Spinal cord (tissue), 10 donors: ENCODE data around the gene TMEM233. TPM values are rescaled to one million over a fixed set of nuclear protein-coding genes. Genes with fewer than 3 reads are reported as not detected.

Experiments used
- DNase-seq, 6 donors: peaks; one replicate each; pipeline versions ENCODE4 v3.0.0 to v3.0.0-alpha.2; 2013 to 2015; ENCODE audit warnings: low spot score in 6 of 6, low read depth in 4 of 6
- H3K27ac ChIP-seq: one replicate; pipeline ENCODE4 v1.5.1; 2013; ENCODE audit warnings: low read depth, low read length, control low read depth
- H3K27me3 ChIP-seq: one replicate; pipeline ENCODE4 v1.6.1; 2013; ENCODE audit warnings: low read length; ENCODE audit not compliant: control insufficient read depth, insufficient read depth
- H3K36me3 ChIP-seq: one replicate; pipeline ENCODE4 v1.6.1; 2013; ENCODE audit warnings: low read length; ENCODE audit not compliant: control insufficient read depth, insufficient read depth
- H3K4me1 ChIP-seq: one replicate; pipeline ENCODE4 v1.6.1; 2013; ENCODE audit warnings: low read length; ENCODE audit not compliant: control insufficient read depth, insufficient read depth
- H3K4me3 ChIP-seq: one replicate; pipeline ENCODE4 v1.5.1; 2013; ENCODE audit warnings: low read depth, low read length, control low read depth
- H3K9me3 ChIP-seq: one replicate; pipeline ENCODE4 v1.6.1; 2013; ENCODE audit warnings: low read length; ENCODE audit not compliant: control insufficient read depth, insufficient read depth
- WGBS: methylation state at CpG from one replicate; pipeline ENCODE4 v1.1.5; 2013; ENCODE audit warnings: missing lambda C conversion rate; ENCODE audit not compliant: insufficient coverage; 5-methylcytosine and 5-hydroxymethylcytosine counted together
- polyA plus RNA-seq, 2 donors: library from polyadenylated mRNA; unstranded; fragments of 120-200 nt; gene quantifications; one replicate each; pipeline ENCODE4 v1.2.1, GENCODE V29; 2013; ENCODE audit not compliant: insufficient read length in 2 of 2
- total RNA-seq, 2 donors: library from RNA; depleted of rRNA in 1 of 2; stranded (reverse); fragments of 120-200 nt in 1 of 2; fragments of >200 nt in 1 of 2; gene quantifications; one replicate each; pipeline versions ENCODE4 v1.2.3 to v1.2.4, GENCODE V29; 2013 to 2014
- donor health status: healthy.

The TMEM233 gene
- total and polyA plus RNA-seq, 4 donors = 0.66 to 23.7 (median 3.7) TPM

DNA sequence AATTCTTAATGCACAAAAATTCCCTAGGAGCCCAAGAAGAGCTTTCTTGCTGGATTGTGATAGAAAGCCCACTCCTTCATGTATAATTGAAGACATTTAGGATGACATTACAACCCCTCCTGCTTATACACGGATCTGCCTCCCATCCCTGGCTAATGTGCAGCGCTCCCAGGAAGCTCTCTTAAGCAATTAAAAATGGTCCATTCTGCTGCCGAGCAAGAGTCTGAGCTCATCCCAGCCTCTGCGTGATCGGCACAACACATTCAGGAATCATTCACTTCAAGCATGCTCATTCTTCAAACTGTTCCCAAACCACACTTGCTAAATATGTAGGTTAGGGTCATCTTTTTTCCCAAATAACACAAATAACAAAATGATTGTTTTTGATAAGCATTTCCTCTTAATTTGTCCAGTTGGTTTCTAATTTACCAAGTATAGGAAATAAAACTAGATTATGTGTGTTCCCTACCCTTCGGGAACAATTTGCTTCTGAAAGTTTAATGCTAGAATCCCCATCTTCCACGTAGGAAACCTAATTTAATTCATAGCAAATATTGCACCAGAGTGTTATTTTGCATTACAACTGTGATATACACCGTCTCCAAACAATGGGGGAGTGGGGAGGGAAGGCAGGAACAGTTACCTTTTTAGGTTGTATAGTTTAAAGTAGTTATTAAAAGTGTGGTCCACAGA lies 17.3 kb upstream of the TMEM233 start:
- H3K36me3 ChIP-seq = no peaks in the 10 kb centered on the region
- DNase-seq = peak in 2 of 6 donors; percentile 20 to 92
- WGBS = 40% methylated on average over 4 of the region's 8 CpGs
- H3K9me3 ChIP-seq = no peaks in the 10 kb centered on the region
- H3K27ac ChIP-seq = no peak overlapping the region
- H3K4me1 ChIP-seq = no peaks in the 10 kb centered on the region
- H3K27me3 ChIP-seq = no peaks in the 10 kb centered on the region
- H3K4me3 ChIP-seq = no peak overlapping the region

DNA sequence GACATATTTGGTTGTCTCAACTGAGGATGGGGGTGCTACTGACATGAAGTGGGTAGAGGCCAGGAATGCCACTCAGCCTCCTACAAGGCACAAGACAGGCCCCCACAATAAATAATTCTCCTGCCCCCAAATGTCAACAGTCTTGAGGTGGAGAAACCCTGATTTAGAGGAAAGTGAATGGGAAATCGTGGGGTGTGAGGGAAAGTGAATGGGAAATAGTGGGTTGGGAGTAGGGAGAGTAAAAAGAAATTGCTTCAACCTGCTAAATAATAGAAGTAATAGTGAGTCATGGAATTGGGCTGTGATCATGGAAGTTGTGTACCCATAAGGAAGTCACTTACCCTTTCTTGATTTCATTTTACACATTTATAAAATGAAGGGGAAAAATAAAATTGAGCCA lies 16.7 kb upstream of the TMEM233 start:
- no peaks in the 10 kb centered on the region for H3K36me3 ChIP-seq
- WGBS = no CpG with 5 or more reads among the region's 1 CpG

DNA sequence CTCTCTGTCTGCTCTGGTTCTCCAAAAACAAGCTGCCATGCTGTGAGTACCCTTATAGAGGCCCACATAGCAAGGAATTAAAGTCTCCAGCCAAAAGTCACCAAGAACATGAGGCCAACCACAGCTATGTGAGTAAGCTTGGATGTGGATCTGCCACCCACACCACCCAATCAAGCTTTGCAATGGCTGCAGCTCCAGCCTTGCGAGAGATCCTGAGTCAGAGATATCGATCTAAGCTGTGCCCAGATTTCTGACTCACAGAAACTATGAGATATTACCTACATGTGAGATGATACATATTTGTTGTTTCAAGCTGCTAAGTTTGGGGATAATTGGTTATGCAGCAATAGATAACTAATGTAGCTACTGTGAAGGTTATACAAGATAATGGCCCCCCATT lies 15.5 kb upstream of the TMEM233 start:
- Histone ChIP-seq H3K36me3 (no peaks in the 10 kb centered on the region), H3K4me3 (no peak overlapping the region), H3K27ac (no peak overlapping the region), H3K9me3 (no peaks in the 10 kb centered on the region), H3K4me1 (no peaks in the 10 kb centered on the region), H3K27me3 (no peaks in the 10 kb centered on the region)
- no peak for DNase-seq
- no CpG with 5 or more reads among the region's 2 CpGs for WGBS

More for the DNA sequence above, 16.7 kb upstream of the TMEM233 start:
- no peak for DNase-seq
- no peaks in the 10 kb centered on the region for H3K4me1 ChIP-seq
- H3K27ac ChIP-seq = no peak overlapping the region
- H3K4me3 ChIP-seq = no peak overlapping the region
- no peaks in the 10 kb centered on the region for H3K9me3 ChIP-seq
- H3K27me3 ChIP-seq = no peaks in the 10 kb centered on the region

DNA sequence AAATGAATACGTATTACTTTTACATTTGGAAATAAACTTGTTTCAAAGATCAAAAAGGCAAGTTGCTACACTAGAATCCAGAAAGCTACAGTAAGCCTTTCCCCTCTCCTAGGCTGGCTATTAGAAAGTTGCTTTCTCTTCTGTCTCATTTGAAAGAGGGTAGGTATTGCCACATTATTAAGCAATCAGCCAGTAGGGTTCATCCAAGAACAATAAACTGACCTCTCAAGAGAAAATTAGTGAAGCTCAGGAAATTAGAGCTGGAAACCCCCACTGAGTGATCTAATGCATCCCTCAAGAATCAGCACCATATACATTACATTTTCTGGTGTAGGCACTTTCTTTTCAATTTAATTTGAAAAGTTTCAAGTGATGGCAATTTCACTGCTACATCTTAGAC lies 4.5 kb upstream of the TMEM233 start:
- Histone ChIP-seq H3K27me3 (peaks cover 16% of the 10 kb centered on the region), H3K27ac (no peak overlapping the region), H3K4me3 (no peak overlapping the region), H3K9me3 (no peaks in the 10 kb centered on the region), H3K4me1 (peaks cover 12% of the 10 kb centered on the region), H3K36me3 (no peaks in the 10 kb centered on the region)
- no CpG with 5 or more reads among the region's 1 CpG for WGBS
- peak in 1 of 6 donors; percentile 73 for DNase-seq

DNA sequence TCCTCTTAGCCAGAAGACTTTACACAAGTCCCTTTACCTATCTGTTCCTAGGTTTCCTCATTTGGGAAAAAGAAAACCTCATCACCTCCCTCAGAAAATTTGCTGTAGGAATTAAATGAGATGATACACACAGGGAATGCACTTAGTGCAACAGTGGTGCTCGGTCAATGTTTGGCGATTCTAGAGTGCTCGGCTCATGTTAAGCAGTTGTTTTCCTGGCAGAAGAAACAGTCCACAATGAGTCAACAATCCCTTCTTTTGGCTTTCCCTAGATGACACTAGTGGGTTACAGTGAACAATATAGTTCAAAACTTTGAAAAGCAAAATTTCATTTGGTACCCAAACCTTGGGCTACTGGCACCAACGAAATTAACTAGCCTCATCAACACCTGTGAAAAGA lies 3.9 kb upstream of the TMEM233 start:
- H3K4me3 ChIP-seq = no peak overlapping the region
- WGBS = no CpG with 5 or more reads among the region's 4 CpGs
- H3K27me3 ChIP-seq = peaks cover 22% of the 10 kb centered on the region
- no peak for DNase-seq
- peaks cover 17% of the 10 kb centered on the region for H3K4me1 ChIP-seq
- H3K27ac ChIP-seq = no peak overlapping the region
- H3K9me3 ChIP-seq = no peaks in the 10 kb centered on the region
- no peaks in the 10 kb centered on the region for H3K36me3 ChIP-seq

DNA sequence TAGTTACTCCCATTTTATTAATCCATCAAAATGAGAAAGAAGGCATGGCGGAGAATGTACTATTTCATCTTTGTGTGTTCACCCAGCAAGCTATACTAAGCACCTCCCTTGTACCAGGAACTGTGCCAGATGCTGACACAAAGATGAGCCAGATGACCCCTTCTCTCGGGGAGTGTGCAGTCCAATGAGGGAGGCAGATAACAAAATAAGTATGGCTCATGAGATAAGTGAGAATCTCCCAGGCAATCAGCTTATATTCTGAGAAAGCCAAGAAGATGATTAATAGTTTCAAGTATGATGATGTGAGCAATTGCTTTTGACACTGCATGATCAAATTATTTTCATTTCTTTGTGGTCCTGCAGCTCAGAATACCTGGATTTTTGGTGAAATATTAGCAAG lies 1.3 kb upstream of the TMEM233 start:
- WGBS = no CpG with 5 or more reads among the region's 2 CpGs
- DNase-seq = no peak
- Histone ChIP-seq H3K4me3 (no peak overlapping the region), H3K36me3 (no peaks in the 10 kb centered on the region), H3K9me3 (no peaks in the 10 kb centered on the region), H3K4me1 (peaks cover 29% of the 10 kb centered on the region), H3K27ac (no peak overlapping the region), H3K27me3 (peaks cover 37% of the 10 kb centered on the region)

DNA sequence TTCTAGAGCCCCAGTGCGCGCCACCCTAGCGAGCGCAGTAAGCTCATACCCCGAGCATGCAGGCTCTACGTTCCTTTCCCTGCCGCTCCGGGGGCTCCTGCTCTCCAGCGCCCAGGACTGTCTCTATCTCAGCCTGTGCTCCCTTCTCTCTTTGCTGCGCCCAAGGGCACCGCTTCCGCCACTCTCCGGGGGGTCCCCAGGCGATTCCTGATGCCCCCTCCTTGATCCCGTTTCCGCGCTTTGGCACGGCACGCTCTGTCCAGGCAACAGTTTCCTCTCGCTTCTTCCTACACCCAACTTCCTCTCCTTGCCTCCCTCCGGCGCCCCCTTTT lies 791 bp downstream of the TMEM233 start:
- Histone ChIP-seq H3K4me3 (peak overlapping the region; percentile 21), H3K9me3 (no peaks in the 10 kb centered on the region), H3K27me3 (peaks cover 37% of the 10 kb centered on the region), H3K36me3 (no peaks in the 10 kb centered on the region), H3K27ac (no peak overlapping the region), H3K4me1 (peaks cover 29% of the 10 kb centered on the region)
- under 1% methylated on average over 22 of the region's 22 CpGs for WGBS
- DNase-seq = peak in 2 of 6 donors; percentile 7 to 47

DNA sequence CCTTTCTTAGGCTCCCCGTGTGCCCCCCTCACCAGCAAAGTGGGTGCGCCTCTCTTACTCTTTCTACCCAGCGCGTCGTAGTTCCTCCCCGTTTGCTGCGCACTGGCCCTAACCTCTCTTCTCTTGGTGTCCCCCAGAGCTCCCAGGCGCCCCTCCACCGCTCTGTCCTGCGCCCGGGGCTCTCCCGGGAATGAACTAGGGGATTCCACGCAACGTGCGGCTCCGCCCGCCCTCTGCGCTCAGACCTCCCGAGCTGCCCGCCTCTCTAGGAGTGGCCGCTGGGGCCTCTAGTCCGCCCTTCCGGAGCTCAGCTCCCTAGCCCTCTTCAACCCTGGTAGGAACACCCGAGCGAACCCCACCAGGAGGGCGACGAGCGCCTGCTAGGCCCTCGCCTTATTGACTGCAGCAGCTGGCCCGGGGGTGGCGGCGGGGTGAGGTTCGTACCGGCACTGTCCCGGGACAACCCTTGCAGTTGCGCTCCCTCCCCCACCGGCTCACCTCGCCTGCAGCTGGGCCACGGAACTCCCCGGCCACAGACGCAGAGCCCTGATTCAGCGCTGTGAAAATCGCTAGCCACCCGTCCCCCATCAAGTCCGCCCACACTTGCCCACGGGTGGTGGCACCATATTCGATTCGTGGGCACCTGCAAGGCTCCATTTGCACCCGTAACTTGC lies 1.3 kb downstream of the TMEM233 start:
- H3K4me1 ChIP-seq = peaks cover 29% of the 10 kb centered on the region
- H3K9me3 ChIP-seq = no peaks in the 10 kb centered on the region
- H3K27me3 ChIP-seq = peaks cover 39% of the 10 kb centered on the region
- H3K36me3 ChIP-seq = no peaks in the 10 kb centered on the region
- WGBS = 3% methylated on average over 49 of the region's 49 CpGs
- no peak overlapping the region for H3K4me3 ChIP-seq
- H3K27ac ChIP-seq = no peak overlapping the region
- DNase-seq = peak in 1 of 6 donors; percentile 28

DNA sequence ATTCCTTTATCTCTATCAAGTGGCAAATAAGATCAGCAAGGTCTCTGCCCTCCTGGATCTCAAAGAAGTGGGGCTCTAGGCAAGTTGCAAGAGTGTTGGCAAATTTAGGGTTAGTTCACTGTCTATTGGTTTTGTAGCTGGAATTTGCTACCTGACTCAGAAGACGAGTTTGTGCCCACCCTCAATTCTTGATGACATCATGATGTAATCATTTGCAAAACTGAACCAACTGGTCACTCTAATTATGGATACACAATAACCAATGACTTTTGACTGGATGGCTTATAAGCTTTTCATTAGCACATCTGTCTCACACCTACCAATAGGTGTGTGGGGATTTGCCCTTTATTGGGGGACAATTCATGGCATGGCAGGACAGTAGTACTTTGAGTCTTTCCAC lies 4.6 kb downstream of the TMEM233 start:
- DNase-seq = no peak
- WGBS = no CpG with 5 or more reads among the region's 1 CpG
- Histone ChIP-seq H3K36me3 (no peaks in the 10 kb centered on the region), H3K27me3 (peaks cover 32% of the 10 kb centered on the region), H3K4me3 (no peak overlapping the region), H3K4me1 (peaks cover 25% of the 10 kb centered on the region), H3K27ac (no peak overlapping the region), H3K9me3 (no peaks in the 10 kb centered on the region)
